IPS DF 4.7 (cell line): ENCODE measurements around the gene ZNF492.
"Not testable (repeated sequence)": the region's sequence is repeated elsewhere in the genome, so short reads cannot be mapped to it uniquely, and the experiment has no call there.

ENCODE experiments used
- DNase-seq: peaks from one replicate; pipeline ENCODE4 v3.0.0-alpha.2; 2013; ENCODE audit warnings: low spot score; ENCODE audit errors: extremely low read depth

The ZNF492 gene

GRCh38 chr19:22617181-22617580 lies 16.9 kb upstream of the ZNF492 start:
- DNase-seq: not testable (repeated sequence)

DNA sequence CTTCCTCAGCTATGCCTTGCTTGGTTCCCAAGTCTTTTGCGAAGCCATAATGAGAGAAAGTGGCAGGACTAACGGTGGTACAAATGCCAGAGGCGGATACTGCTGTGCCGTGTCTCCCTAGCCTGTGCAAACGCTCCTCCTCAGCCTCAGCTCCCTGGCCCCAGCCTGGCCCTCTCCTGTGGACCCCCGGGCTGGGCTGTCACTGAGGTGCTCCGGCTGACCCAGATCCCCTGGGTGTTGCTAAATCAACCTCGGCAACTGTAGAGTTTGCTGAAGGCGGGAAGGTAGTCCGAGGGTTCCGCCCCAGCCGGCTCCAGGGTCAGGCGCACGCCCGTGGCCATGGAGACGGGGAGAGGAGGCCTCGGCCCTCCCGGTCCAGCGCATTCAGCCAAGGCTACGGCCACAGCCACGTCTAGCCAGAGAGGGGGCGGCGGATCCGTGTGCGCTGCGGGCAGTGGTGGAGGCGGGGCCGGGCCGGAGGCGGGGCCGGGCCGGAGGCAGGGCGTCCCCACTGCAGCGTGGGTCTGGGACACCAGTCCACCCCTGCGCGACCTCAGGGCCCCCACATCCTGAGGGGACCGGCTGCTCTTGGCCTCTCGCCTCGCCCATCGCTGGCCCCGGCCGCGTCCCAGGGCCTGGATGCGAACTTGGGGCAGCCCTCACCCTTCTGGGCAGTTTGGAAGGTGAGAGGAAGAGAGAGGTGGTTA lies 16.4 kb upstream of the ZNF492 start:
- DNase-seq: no peak

- DNase-seq: no peak
These were observed 14.8 kb upstream of the ZNF492 start for GRCh38 chr19:22619371-22619770.

- no peak for DNase-seq
These were observed 14.2 kb upstream of the ZNF492 start for GRCh38 chr19:22619932-22620331.

- DNase-seq: no peak
These were observed 13.7 kb upstream of the ZNF492 start for GRCh38 chr19:22620401-22620800.

GRCh38 chr19:22620912-22621311 lies 13.2 kb upstream of the ZNF492 start:
- DNase-seq: no peak

GRCh38 chr19:22622020-22622419 lies 12.1 kb upstream of the ZNF492 start:
- DNase-seq: no peak

GRCh38 chr19:22622901-22623840 lies 11.0 kb upstream of the ZNF492 start:
- DNase-seq: no peak

DNA sequence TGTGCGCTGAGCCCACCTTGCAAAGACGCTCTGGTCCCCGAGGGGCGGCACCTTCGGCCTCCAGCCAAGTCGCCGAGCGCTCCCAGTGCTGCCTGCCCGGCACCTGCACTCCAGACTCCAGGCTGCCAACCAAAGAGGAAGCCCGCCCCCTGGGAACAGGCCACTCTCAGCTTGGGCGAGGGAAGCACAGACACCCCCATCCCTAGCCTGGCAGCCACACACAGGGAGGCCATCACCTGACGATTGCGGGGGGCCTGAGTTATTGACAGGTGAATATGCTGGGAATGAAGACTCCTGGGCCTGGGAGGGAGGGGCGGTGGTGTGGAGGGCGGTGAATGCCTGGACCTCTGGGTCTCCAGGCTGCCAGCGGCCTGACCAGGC lies 10.3 kb upstream of the ZNF492 start:
- DNase-seq: no peak

- no peak for DNase-seq
These were observed 8.7 kb upstream of the ZNF492 start for GRCh38 chr19:22625266-22626035.

- no peak for DNase-seq
These were observed 6.6 kb upstream of the ZNF492 start for GRCh38 chr19:22627526-22627925.

GRCh38 chr19:22628401-22628800 lies 5.7 kb upstream of the ZNF492 start:
- no peak for DNase-seq

- no peak for DNase-seq
These were observed 315 bp downstream of the ZNF492 start for GRCh38 chr19:22634450-22634827.

- DNase-seq: not testable (repeated sequence)
These were observed 51.4 kb downstream of the ZNF492 start for GRCh38 chr19:22685493-22685892.

DNA sequence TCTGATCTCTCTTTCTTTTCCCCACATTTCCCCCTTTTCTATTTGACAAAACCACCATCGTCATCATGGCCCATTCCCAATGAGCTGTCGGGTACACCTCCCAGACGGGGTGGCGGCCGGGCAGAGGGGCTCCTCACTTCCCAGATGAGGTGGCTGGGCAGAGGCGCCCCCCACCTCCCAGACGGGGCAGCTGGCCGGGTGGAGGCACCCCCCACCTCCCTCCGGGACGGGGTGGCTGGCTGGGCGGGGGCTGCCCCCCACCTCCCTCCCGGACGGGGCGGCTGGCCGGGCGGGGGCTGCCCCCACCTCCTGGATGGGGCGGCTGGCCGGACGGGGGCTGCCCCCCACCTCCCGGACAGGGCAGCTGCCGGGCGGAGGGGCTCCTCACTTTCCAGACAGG lies 68.5 kb downstream of the ZNF492 start:
- DNase-seq: not testable (repeated sequence)

DNA sequence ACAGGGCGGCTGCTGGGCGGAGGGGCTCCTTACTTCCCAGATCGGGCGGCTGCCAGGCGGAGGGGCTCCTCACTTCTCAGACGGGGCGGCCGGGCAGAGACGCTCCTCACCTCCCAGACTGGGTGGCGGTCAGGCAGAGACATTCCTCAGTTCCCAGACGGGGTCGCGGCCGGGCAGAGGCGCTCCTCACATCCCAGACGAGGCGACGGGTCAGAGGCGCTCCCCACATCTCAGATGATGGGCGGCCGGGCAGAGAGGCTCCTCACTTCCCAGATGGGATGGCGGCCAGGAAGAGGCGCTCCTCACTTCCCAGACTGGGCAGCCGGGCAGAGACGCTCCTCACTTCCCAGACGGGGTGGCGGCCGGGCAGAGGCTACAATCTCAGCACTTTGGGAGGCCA lies 69.0 kb downstream of the ZNF492 start:
- DNase-seq: not testable (repeated sequence)

- no peak for DNase-seq
These were observed 74.9 kb downstream of the ZNF492 start for GRCh38 chr19:22708983-22709382.
